Ascending aorta (tissue), 2 donors: ENCODE results near the gene ZGRF1. TPM values are rescaled to one million over a fixed set of nuclear protein-coding genes. Genes with fewer than 3 reads are reported as not detected.
"Not testable (repeated sequence)": the region's sequence is repeated elsewhere in the genome, so short reads cannot be mapped to it uniquely, and the experiment has no call there.

Experiments
- DNase-seq, 2 donors: peaks; one replicate each; pipeline ENCODE4 v3.0.0-alpha.2; 2019; ENCODE audit warnings: low spot score in 2 of 2
- H3K27ac ChIP-seq, 2 donors: fragments of 200-600 bp; sonication (generic); one replicate each; pipeline ENCODE4 v1.5.1; 2016 to 2017; ENCODE audit warnings: mild to moderate bottlenecking in 1 of 2
- H3K27me3 ChIP-seq: fragments of 200-600 bp; sonication (generic); one replicate; pipeline ENCODE4 v1.5.1; 2017
- H3K36me3 ChIP-seq, 2 donors: fragments of 200-600 bp; sonication (generic); one replicate each; pipeline ENCODE4 v1.5.1; 2016
- H3K4me1 ChIP-seq, 2 donors: fragments of 200-600 bp; sonication (generic); one replicate each; pipeline ENCODE4 v1.5.1; 2016 to 2017; ENCODE audit warnings: mild to moderate bottlenecking in 1 of 2
- H3K4me3 ChIP-seq, 2 donors: fragments of 200-600 bp; sonication (generic); one replicate each; pipeline ENCODE4 v1.5.1; 2016 to 2017; ENCODE audit warnings: mild to moderate bottlenecking in 1 of 2
- H3K9me3 ChIP-seq, 2 donors: fragments of 200-600 bp; sonication (generic); one replicate each; pipeline ENCODE4 v1.5.1; 2016
- intact Hi-C: fragments of 100-400 bp; cut with DNase I; formaldehyde crosslinking; loops from one replicate; pipeline ENCODE4 v1.15.1; 2023
- total RNA-seq: library from RNA; depleted of rRNA; stranded (reverse); fragments of >200 nt; gene quantifications from one replicate; pipeline ENCODE4 v1.1.0, GENCODE V29; 2016
- TF ChIP-seq, protein P1 (sequence below), 3 experiments: fragments of 200-600 bp in 2 of 3; fragments of 450-650 bp in 1 of 3; sonication (generic) in 2 of 3; IDR thresholded peaks; one replicate each; pipeline ENCODE4 v1.5.1; 2016 to 2019; ENCODE audit warnings: antibody characterized with exemption in 3 of 3, mild to moderate bottlenecking in 1 of 3, moderate library complexity in 1 of 3

Gene ZGRF1
- total RNA-seq, 1 donor from 2014 or later = 0.11 TPM

DNA sequence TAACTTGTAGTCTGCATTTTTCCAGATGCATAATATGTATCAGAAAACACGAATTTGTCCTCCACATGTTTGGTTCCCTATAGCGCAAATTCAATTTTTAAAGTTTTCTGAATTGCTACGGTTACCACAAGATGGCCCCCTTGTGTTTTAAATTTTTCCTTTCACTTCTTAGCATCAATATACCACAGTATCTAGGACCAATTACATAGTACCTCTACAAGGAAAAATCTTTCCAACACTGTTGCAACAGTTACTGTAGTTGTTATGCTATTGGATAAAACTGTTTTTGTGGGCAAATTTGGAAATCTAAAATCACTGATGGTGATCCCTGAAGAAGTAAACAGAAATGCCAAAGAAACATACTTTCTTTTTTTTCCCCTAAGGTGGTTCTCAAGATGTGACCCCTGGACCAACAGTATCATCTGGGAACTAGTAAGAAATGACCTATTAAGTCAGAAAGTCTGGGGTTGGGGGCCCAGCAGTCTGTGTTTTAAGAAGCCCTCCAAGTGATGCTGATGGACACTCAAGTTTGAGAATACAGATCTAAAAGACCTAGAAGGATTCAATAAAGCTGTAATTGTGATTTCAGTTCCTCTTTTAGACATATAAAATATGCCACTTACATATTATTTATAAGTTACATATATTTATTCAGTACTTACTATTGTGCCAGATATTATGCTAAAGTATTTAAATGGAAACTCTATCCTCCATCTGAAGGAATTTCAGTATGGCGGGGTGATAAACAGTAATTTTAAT lies 3.1 kb downstream of the ZGRF1 start:
- Histone ChIP-seq H3K27me3 (no peaks in the 10 kb centered on the region), H3K36me3 (no peaks in the 10 kb centered on the region), H3K4me1 (peaks cover 0 to 11% of the 10 kb centered on the region in 2 donors), H3K9me3 (no peaks in the 10 kb centered on the region), H3K27ac (no peak overlapping the region), H3K4me3 (no peak overlapping the region)
- no peak for DNase-seq
- intact Hi-C loops = loop anchor here (2.0 kb wide), 1 partner anchor 129 kb away; no protein-coding TSS in a partner anchor
- TF ChIP-seq, protein P1, sequence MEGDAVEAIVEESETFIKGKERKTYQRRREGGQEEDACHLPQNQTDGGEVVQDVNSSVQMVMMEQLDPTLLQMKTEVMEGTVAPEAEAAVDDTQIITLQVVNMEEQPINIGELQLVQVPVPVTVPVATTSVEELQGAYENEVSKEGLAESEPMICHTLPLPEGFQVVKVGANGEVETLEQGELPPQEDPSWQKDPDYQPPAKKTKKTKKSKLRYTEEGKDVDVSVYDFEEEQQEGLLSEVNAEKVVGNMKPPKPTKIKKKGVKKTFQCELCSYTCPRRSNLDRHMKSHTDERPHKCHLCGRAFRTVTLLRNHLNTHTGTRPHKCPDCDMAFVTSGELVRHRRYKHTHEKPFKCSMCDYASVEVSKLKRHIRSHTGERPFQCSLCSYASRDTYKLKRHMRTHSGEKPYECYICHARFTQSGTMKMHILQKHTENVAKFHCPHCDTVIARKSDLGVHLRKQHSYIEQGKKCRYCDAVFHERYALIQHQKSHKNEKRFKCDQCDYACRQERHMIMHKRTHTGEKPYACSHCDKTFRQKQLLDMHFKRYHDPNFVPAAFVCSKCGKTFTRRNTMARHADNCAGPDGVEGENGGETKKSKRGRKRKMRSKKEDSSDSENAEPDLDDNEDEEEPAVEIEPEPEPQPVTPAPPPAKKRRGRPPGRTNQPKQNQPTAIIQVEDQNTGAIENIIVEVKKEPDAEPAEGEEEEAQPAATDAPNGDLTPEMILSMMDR (IDR thresholded peaks at IDR 0.05) = peak; percentile 18 to 45 (median 20)

DNA sequence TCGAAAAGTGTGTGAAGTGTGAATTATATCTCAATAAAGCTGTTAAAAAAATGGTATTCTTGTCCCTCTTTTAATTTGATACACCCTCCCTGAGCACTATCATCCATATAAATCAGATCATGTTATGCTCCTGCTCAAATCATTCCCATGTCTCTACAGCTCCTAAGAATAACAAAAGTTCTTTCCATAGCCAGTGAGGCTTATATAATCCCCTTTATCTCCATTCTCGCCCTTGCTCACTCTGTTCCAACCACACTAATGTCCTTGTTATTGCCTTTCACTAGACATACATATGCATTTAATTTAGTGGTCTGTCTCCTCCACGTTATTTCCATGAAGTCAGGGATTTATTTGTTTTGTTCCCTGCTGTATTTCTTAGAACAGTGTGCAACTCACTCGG lies 10.5 kb downstream of the ZGRF1 start:
- no peaks in the 10 kb centered on the region for H3K9me3 ChIP-seq
- no peak for DNase-seq
- intact Hi-C loops = no loop called here
- H3K27me3 ChIP-seq = no peaks in the 10 kb centered on the region
- no peak overlapping the region for H3K4me3 ChIP-seq
- H3K27ac ChIP-seq = no peak overlapping the region
- no peaks in the 10 kb centered on the region for H3K4me1 ChIP-seq
- TF ChIP-seq, protein P1 (IDR thresholded peaks at IDR 0.05) = no peak
- H3K36me3 ChIP-seq = no peaks in the 10 kb centered on the region

DNA sequence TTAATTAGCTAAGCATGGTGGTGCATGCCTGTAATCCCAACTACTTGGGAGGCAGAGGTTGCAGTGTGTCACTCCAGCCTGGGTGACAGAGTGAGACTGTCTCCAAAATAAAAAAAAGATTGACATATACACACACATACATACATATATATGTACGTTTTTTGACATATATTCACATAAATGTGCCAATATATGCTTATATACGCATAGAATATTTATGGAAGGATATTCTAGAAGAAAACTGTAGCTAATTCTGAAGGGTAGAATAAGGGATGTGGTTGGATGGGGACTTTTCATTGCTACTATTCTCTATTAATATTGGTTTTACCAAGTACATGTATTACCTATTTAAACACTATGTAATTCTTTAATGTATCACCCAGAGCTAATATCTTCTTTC lies 19.7 kb downstream of the ZGRF1 start:
- TF ChIP-seq, protein P1 (IDR thresholded peaks at IDR 0.05) = no peak
- intact Hi-C loops = no loop called here

DNA sequence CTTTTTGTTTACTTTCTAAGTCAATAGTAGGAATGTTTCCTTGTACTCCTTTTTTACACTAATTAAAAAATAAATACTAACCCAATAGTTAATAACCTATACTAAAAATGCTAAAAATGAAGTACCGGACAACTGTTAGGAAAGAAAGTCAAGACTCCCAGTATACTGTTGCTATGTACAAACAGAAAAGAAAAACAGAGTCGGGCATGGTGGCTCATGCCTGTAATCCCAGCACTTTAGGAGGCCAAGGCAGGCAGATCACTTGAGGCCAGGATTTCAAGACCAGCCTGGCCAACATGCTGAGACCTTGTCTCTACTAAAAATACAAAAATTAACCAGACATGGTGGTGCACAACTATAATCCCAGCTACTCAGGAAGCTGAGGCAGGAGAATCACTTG lies 23.9 kb downstream of the ZGRF1 start:
- H3K27me3 ChIP-seq, DNase-seq, H3K36me3 ChIP-seq, H3K4me1 ChIP-seq, H3K4me3 ChIP-seq, H3K27ac ChIP-seq, H3K9me3 ChIP-seq, intact Hi-C loops: not testable (repeated sequence)

More for the DNA sequence above, 19.7 kb downstream of the ZGRF1 start:
- H3K27ac ChIP-seq = no peak overlapping the region
- no peaks in the 10 kb centered on the region for H3K36me3 ChIP-seq
- no peaks in the 10 kb centered on the region for H3K9me3 ChIP-seq
- no peak overlapping the region for H3K4me3 ChIP-seq
- no peaks in the 10 kb centered on the region for H3K4me1 ChIP-seq
- DNase-seq = no peak
- no peaks in the 10 kb centered on the region for H3K27me3 ChIP-seq

DNA sequence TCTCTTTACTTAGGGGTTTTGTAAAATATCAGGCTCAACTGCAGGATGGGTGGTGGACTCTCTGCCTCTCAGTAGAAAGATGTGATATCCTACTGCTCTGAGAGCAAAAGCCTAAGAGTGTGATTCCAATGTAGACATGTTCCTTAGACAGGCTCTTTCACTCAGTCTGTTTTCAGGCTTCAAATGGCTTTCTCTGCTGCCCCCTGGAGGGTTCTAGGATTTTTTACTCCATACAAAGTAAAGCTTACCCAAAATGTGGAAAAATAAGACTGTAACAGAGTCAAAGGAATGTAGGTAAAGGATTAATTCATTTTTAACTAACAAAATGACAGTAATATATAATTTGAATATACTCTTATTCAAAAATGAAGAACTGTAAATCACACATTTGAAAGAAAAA lies 32.1 kb downstream of the ZGRF1 start:
- Histone ChIP-seq H3K4me1 (no peaks in the 10 kb centered on the region), H3K27ac (no peak overlapping the region), H3K27me3 (no peaks in the 10 kb centered on the region), H3K4me3 (no peak overlapping the region), H3K36me3 (no peaks in the 10 kb centered on the region), H3K9me3 (no peaks in the 10 kb centered on the region)
- no peak for DNase-seq
- intact Hi-C loops = loop anchor here (2.0 to 5.0 kb wide), 2 partner anchors 277 to 506 kb away; no protein-coding TSS in a partner anchor
- TF ChIP-seq, protein P1 (IDR thresholded peaks at IDR 0.05) = peak; percentile 26 to 58 (median 37)

DNA sequence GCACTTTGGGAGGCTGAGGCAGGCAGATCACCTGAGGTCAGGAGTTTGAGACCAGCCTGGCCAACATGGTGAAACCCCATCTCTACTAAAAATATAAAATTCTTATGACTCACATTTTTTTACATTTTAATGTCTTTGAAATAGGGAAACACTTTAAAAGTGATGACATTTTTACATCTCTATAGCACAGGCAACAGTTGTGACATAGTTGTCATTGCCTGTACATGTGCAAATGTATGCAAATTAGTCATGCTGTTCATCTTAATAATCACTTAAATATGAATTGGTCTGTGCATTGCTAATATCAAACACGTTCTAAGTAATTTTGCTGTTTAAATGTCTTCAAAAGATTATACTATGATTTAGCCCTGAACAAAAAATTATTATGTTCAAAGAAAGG lies 41.7 kb downstream of the ZGRF1 start:
- Histone ChIP-seq H3K27me3 (no peaks in the 10 kb centered on the region), H3K27ac (no peak overlapping the region)
- intact Hi-C loops = no loop called here

More for the DNA sequence above, 41.7 kb downstream of the ZGRF1 start:
- TF ChIP-seq, protein P1 (IDR thresholded peaks at IDR 0.05) = no peak
- no peak for DNase-seq
- H3K4me1 ChIP-seq = no peaks in the 10 kb centered on the region
- no peaks in the 10 kb centered on the region for H3K36me3 ChIP-seq
- no peak overlapping the region for H3K4me3 ChIP-seq
- no peaks in the 10 kb centered on the region for H3K9me3 ChIP-seq
